GM21526 (cell line): ENCODE results near the gene PARP4.
A peak's percentile ranks its signal among the peaks of the same experiment; 100 is the strongest.
"Not testable (repeated sequence)": the region's sequence is repeated elsewhere in the genome, so short reads cannot be mapped to it uniquely, and the experiment has no call there.

Source experiments
- ATAC-seq: cut with Tn5 transposase; IDR thresholded peaks from one replicate; pipeline ENCODE4 v1.9.1; 2021; ENCODE audit warnings: moderate library complexity; ENCODE audit not compliant: unreplicated experiment, low FRiP score

PARP4 gene

GRCh38 chr13:24506698-24507335 is 5.8 kb downstream of the PARP4 start:
- ATAC-seq = no peak

GRCh38 chr13:24506283-24506682 is 6.3 kb downstream of the PARP4 start:
- not testable (repeated sequence) for ATAC-seq

- no peak for ATAC-seq
Measured at GRCh38 chr13:24505756-24506155, 6.8 kb downstream of the PARP4 start.

GRCh38 chr13:24505256-24505655 is 7.3 kb downstream of the PARP4 start:
- ATAC-seq = no peak

- no peak for ATAC-seq
Measured at GRCh38 chr13:24503379-24503696, 9.2 kb downstream of the PARP4 start.

- no peak for ATAC-seq
Measured at GRCh38 chr13:24502533-24503378, 9.8 kb downstream of the PARP4 start.

- no peak for ATAC-seq
Measured at GRCh38 chr13:24500977-24501376, 11.6 kb downstream of the PARP4 start.

- ATAC-seq = no peak
Measured at GRCh38 chr13:24497742-24498141, 14.8 kb downstream of the PARP4 start.

- ATAC-seq = not testable (repeated sequence)
Measured at GRCh38 chr13:24496295-24496694, 16.3 kb downstream of the PARP4 start.

GRCh38 chr13:24495151-24495729 is 17.3 kb downstream of the PARP4 start:
- ATAC-seq = no peak

GRCh38 chr13:24493356-24493755 is 19.2 kb downstream of the PARP4 start:
- ATAC-seq = no peak

- ATAC-seq = no peak
Measured at GRCh38 chr13:24491845-24492244, 20.7 kb downstream of the PARP4 start.

GRCh38 chr13:24489721-24490120 is 22.9 kb downstream of the PARP4 start:
- no peak for ATAC-seq

- ATAC-seq = not testable (repeated sequence)
Measured at GRCh38 chr13:24488092-24488491, 24.5 kb downstream of the PARP4 start.

GRCh38 chr13:24486017-24486657 is 26.4 kb downstream of the PARP4 start:
- ATAC-seq = not testable (repeated sequence)

- no peak for ATAC-seq
Measured at GRCh38 chr13:24473686-24474085, 38.9 kb downstream of the PARP4 start.

- not testable (repeated sequence) for ATAC-seq
Measured at GRCh38 chr13:24472129-24472528, 40.4 kb downstream of the PARP4 start.

- ATAC-seq = no peak
Measured at GRCh38 chr13:24463078-24463477, 49.5 kb downstream of the PARP4 start.

- ATAC-seq = no peak
Measured at GRCh38 chr13:24460256-24460655, 52.3 kb downstream of the PARP4 start.

GRCh38 chr13:24459726-24460125 is 52.9 kb downstream of the PARP4 start:
- ATAC-seq = no peak

GRCh38 chr13:24459234-24459633 is 53.3 kb downstream of the PARP4 start:
- peak; percentile 50 for ATAC-seq
